GM19463 (cell line): ENCODE data around the gene ASTN2.

Source experiments
- ATAC-seq: cut with Tn5 transposase; IDR thresholded peaks from one replicate; pipeline ENCODE4 v1.9.1; 2021; ENCODE audit warnings: mild to moderate bottlenecking, moderate library complexity; ENCODE audit not compliant: unreplicated experiment

Gene ASTN2

GRCh38 chr9:117414906-117415331, at the start of gene ASTN2:
Gene ASTN2, minus strand, starts transcription at chr9:117415057. Its CDS starts 119 bp downstream, at chr9:117414938.
- no peak for ATAC-seq

GRCh38 chr9:117462861-117463260, 48.0 kb upstream of the ASTN2 start:
- no peak for ATAC-seq

- ATAC-seq, result no peak
These were observed 46.5 kb upstream of the ASTN2 start for GRCh38 chr9:117461386-117461785.

- ATAC-seq, result no peak
These were observed 45.9 kb upstream of the ASTN2 start for GRCh38 chr9:117460743-117461142.

- no peak for ATAC-seq
These were observed 45.1 kb upstream of the ASTN2 start for GRCh38 chr9:117459913-117460312.

GRCh38 chr9:117458066-117458465, 43.2 kb upstream of the ASTN2 start:
- ATAC-seq, result no peak

GRCh38 chr9:117454711-117455110, 39.9 kb upstream of the ASTN2 start:
- ATAC-seq, result no peak

- no peak for ATAC-seq
These were observed 38.9 kb upstream of the ASTN2 start for GRCh38 chr9:117453737-117454136.

- no peak for ATAC-seq
These were observed 36.5 kb upstream of the ASTN2 start for GRCh38 chr9:117451311-117451710.

- ATAC-seq, result no peak
These were observed 33.2 kb upstream of the ASTN2 start for GRCh38 chr9:117448066-117448465.

- no peak for ATAC-seq
These were observed 30.8 kb upstream of the ASTN2 start for GRCh38 chr9:117445631-117446030.

- no peak for ATAC-seq
These were observed 29.6 kb upstream of the ASTN2 start for GRCh38 chr9:117444501-117444900.

- no peak for ATAC-seq
These were observed 22.4 kb upstream of the ASTN2 start for GRCh38 chr9:117437283-117437682.

- no peak for ATAC-seq
These were observed 20.9 kb upstream of the ASTN2 start for GRCh38 chr9:117435630-117436261.

- no peak for ATAC-seq
These were observed 19.7 kb upstream of the ASTN2 start for GRCh38 chr9:117434566-117434965.

GRCh38 chr9:117430813-117431212, 16.0 kb upstream of the ASTN2 start:
- ATAC-seq, result no peak

- ATAC-seq, result no peak
These were observed 12.6 kb upstream of the ASTN2 start for GRCh38 chr9:117427357-117427913.

- ATAC-seq, result no peak
These were observed 10.7 kb upstream of the ASTN2 start for GRCh38 chr9:117425566-117425965.

GRCh38 chr9:117424291-117424690, 9.4 kb upstream of the ASTN2 start:
- ATAC-seq, result no peak

GRCh38 chr9:117418111-117418510, 3.3 kb upstream of the ASTN2 start:
- ATAC-seq, result no peak

- no peak for ATAC-seq
These were observed 2.0 kb upstream of the ASTN2 start for GRCh38 chr9:117416856-117417255.

- ATAC-seq, result no peak
These were observed 579 bp upstream of the ASTN2 start for GRCh38 chr9:117415358-117415914.
